Measurements from ENCODE around the gene CNTNAP4. TPM values are rescaled to one million over a fixed set of nuclear protein-coding genes. Genes with fewer than 3 reads are reported as not detected.

CNTNAP4 gene
- total RNA-seq, 1 experiment from 2014 or later, result not detected

DNA sequence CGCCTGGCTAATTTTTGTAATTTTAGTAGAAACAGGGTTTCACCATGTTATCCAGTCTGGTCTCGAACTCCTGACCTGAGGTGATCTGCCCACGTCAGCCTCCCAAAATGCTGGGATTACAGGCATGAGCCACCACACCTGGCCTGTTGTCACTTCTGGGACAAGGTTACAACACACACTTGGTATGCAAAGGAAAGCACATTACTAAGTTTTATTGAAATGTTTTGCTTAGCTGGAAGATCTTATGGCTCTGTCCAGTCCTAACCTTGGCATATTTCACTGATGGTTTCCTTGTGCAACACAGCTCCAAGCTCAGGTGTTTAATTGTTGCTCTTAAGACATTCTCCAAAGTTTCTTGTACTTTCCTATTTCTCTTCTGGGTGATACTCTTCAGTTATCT, 94.2 kb downstream of the CNTNAP4 start:
- Mint-ChIP-seq H3K9me3 (no peaks in the 10 kb centered on the region), H3K27me3 (ENCODE audit: low read depth) (no peaks in the 10 kb centered on the region)

More for the DNA sequence above, 94.2 kb downstream of the CNTNAP4 start:
- no peak overlapping the region for H3K4ac ChIP-seq (ENCODE audit: low read depth, low read length)
- no peak overlapping the region for H2BK5ac ChIP-seq (ENCODE audit: insufficient read length, low read length)
- H3K79me1 ChIP-seq (ENCODE audit: insufficient read depth, low read depth, low read length, poor library complexity, severe bottlenecking), result no peaks in the 10 kb centered on the region
- no peak overlapping the region for H3K27ac ChIP-seq (ENCODE audit: insufficient read length, low read depth, low read length)
- no peak overlapping the region for H3K4me2 ChIP-seq (ENCODE audit: insufficient read depth, insufficient read length, low read length)
- H3K4me1 ChIP-seq (ENCODE audit: insufficient read depth, low read length), result no peaks in the 10 kb centered on the region; the same call in 1 of the 2 replicates
- DNase-seq, result no peak
- H2BK15ac ChIP-seq (ENCODE audit: low read depth, low read length), result no peak overlapping the region
- H3K9ac ChIP-seq (ENCODE audit: extremely low read depth, insufficient read length, low read length), result no peak overlapping the region
- H3K23ac ChIP-seq (ENCODE audit: insufficient read length, low read depth, low read length), result no peak overlapping the region
- no peak overlapping the region for H2AFZ ChIP-seq (ENCODE audit: low read length)
- H2BK20ac ChIP-seq (ENCODE audit: low read depth, low read length, poor library complexity, severe bottlenecking), result no peak overlapping the region
- TF ChIP-seq, protein P1, sequence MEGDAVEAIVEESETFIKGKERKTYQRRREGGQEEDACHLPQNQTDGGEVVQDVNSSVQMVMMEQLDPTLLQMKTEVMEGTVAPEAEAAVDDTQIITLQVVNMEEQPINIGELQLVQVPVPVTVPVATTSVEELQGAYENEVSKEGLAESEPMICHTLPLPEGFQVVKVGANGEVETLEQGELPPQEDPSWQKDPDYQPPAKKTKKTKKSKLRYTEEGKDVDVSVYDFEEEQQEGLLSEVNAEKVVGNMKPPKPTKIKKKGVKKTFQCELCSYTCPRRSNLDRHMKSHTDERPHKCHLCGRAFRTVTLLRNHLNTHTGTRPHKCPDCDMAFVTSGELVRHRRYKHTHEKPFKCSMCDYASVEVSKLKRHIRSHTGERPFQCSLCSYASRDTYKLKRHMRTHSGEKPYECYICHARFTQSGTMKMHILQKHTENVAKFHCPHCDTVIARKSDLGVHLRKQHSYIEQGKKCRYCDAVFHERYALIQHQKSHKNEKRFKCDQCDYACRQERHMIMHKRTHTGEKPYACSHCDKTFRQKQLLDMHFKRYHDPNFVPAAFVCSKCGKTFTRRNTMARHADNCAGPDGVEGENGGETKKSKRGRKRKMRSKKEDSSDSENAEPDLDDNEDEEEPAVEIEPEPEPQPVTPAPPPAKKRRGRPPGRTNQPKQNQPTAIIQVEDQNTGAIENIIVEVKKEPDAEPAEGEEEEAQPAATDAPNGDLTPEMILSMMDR (conservative IDR thresholded peaks at IDR 0.05), result no peak
- H3K56ac ChIP-seq (ENCODE audit: insufficient read length, low read depth, low read length), result no peak overlapping the region
- WGBS (ENCODE audit: extremely low coverage, insufficient read length, low lambda C conversion rate), result no CpG with 5 or more reads among the region's 3 CpGs
- no peaks in the 10 kb centered on the region for H3K36me3 Mint-ChIP-seq (ENCODE audit: insufficient read depth in 1 of 3, low read depth in 3 of 3)
- peaks cover 18 to 21% of the 10 kb centered on the region in 2 experiments for H3K4me1 Mint-ChIP-seq
- no peaks in the 10 kb centered on the region for H3K23me2 ChIP-seq (ENCODE audit: insufficient read length, low read depth, low read length, poor library complexity, severe bottlenecking)
- no peaks in the 10 kb centered on the region for H4K20me1 ChIP-seq (ENCODE audit: control insufficient read depth, insufficient read depth, insufficient read length)
- no peak overlapping the region for H3K4me3 Mint-ChIP-seq
- H3K14ac ChIP-seq (ENCODE audit: insufficient read depth, low read length), result no peak overlapping the region
- no peak overlapping the region for H3T11ph ChIP-seq (ENCODE audit: low read length)
- no peaks in the 10 kb centered on the region for H3K79me2 ChIP-seq (ENCODE audit: insufficient read depth, low read length)
- no peak overlapping the region for H4K5ac ChIP-seq (ENCODE audit: insufficient read length, low read depth, low read length)
- H4K8ac ChIP-seq (replicated peaks; ENCODE audit: insufficient read length, low read depth, low read length), result no peak overlapping the region
- no peaks in the 10 kb centered on the region for H3K27me3 ChIP-seq (ENCODE audit: insufficient read depth, low read length)
- no peak overlapping the region for H2BK120ac ChIP-seq (ENCODE audit: low read depth, low read length, poor library complexity, severe bottlenecking)
- H3K18ac ChIP-seq (ENCODE audit: insufficient read length, low read depth, low read length), result no peak overlapping the region
- H4K91ac ChIP-seq (ENCODE audit: insufficient read length, low read depth, low read length), result no peak overlapping the region
- H3K27ac Mint-ChIP-seq, result no peak overlapping the region
- H2BK12ac ChIP-seq (ENCODE audit: insufficient read length, low read depth, low read length), result no peak overlapping the region
- no peak overlapping the region for H2AK5ac ChIP-seq (ENCODE audit: insufficient read length, low read length)
- no peaks in the 10 kb centered on the region for H3K9me3 ChIP-seq (ENCODE audit: control insufficient read depth, low read depth, low read length)

Data from H9 (cell line).